ENCODE data around the gene TGFBR3L.
"Not testable (repeated sequence)": the region's sequence is repeated elsewhere in the genome, so short reads cannot be mapped to it uniquely, and the experiment has no call there.

Gene TGFBR3L

GRCh38 chr19:7917267-7918061 is 2.8 kb downstream of the TGFBR3L start:
- peak; percentile 37 for DNase-seq (ENCODE audit: low spot score)

DNA sequence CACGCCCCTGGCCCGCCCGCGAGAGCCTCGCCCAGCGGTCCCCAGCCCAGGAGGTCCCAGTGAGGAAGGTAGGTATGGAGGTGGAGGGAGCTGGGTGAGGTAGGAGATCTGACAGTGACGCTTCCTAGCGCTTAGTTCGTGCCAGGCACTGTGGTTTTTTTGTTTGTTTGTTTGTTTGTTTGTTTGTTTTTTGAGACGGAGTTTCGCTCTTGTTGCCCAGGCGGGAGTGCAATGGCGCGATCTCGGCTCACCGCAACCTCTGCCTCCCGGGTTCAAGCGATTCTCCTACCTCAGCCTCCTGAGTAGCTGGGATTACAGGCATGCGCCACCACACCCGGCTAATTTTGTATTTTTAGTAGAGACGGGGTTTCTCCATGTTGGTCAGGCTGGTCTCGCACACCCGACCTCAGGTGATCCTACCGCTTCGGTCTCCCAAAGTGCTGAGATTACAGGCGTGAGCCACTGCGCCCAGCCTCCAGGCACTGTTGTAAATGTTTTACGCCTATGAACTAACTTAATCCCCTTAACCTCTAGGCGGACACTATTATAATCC is 3.5 kb downstream of the TGFBR3L start:
- not testable (repeated sequence) for DNase-seq (ENCODE audit: low spot score)

DNA sequence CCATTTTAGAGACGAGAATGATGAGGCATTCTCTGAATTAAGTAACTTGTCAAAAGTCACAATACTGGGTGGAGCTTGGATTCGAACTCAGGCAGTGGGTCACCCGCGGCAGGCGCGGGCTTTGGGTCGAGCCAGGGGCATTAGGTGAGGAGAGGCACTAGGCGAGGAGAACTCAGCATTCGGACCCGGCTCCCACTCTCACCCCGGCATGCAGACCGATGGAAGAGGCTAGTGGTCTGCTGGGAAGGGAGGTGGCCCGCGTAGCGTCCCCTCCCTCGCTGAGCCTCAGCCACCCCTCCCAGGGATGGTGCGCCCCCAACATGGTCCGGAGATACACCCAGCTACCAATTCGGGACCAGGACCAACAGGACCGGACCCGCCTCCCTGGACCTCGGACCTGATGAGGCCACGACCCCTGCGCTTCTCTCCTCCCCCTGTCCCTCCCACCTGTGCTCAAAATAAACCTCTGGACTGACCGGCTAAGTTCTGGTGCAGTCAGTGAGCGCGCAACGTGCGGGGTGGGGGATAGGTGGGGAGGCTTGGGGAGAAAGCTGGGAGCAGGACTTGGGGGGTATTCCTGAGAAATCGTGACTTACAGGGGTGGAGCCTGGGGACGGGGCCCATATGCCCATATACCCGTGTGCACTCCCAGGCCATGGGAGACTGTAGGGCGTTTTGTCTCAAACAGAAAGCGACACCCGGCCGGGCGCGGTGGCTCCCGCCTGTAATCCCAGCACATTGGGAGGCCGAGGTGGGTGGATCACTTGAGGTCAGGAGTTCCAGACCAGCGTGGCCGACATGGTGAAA is 4.2 kb downstream of the TGFBR3L start:
- no peak for DNase-seq (ENCODE audit: low spot score)

DNA sequence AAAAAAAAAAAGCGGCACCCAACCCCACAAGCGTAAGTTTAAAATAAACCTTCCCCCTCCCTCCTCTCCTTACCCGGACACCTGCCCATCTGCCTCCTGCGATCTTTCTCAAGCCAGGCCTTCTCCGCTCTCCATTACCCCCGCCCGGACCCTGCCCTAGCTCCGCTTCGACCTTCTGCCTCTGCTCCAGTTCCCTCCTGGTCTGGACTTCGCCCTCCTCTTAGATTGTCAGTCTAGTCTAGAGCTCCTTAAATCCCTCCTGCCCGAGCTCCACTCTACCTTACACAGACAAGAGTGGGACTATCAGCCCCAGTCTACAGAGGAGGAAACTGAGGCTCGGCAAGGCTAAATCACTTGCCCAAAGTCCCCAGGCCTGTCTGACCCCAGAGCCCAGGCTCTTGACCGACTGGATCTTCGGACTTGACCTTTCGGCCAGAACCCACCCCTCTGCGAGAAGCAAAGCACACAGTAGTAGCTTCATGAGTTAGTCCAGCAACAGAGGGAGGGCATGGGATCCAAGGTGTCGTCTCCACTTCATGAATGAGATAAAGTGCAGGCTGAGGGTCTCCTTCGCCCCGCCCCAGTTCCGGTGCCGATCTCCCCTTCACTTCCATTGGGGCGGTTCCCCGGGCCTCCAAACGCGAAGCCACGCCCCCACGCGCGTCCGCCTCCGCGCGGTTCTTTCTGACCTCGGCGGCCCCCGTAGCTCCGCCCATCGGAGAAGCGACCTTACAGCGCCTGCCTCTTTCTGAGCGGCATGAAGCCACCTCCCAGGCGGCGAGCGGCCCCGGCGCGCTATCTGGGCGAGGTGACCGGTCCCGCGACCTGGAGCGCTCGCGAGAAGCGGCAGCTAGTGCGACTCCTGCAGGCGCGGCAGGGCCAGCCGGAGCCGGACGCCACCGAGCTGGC is 5.2 kb downstream of the TGFBR3L start, which contains the start of gene SNAPC2:
Gene SNAPC2 (plus strand): TSS at position 729 of the 909 bp plus-strand sequence. CDS start 29 bp downstream, at position 758.
- peak; percentile 95 for DNase-seq (ENCODE audit: low spot score)

GRCh38 chr19:7920519-7921301 is 6.1 kb downstream of the TGFBR3L start:
- peak; percentile 99 for DNase-seq (ENCODE audit: low spot score)

DNA sequence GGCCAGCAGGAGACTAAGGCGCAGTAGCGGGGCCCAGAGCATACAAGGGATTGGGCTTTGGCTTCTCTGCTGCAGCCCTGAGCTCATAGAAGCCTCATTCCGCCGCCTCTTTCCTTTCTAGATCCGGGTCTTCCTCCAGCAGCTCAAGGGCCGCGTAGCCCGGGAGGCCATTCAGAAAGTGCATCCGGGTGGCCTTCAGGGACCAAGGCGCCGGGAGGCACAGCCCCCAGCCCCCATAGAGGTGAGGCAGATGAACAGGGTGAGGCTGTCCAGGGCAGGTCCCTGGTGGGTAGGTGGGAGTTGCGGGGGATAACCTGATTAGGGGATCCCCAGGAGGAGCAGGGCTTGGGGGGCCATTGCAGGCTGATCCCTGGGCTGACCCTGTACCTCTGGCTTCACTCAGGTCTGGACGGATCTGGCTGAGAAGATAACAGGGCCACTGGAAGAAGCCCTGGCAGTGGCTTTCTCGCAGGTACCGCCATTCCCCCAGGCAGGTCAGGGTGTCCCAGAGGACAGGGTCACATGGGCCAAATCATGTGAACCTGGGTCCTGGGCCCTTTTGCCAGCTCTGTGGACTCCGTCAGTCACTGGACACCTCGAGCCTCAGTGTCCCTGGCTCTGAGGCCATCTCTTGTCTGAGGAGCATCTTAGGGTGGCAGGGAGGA is 6.8 kb downstream of the TGFBR3L start:
- no peak for DNase-seq (ENCODE audit: low spot score)

- no peak for DNase-seq (ENCODE audit: low spot score)
These were observed 7.6 kb downstream of the TGFBR3L start for GRCh38 chr19:7921967-7922835.

GRCh38 chr19:7922836-7923195 is 8.2 kb downstream of the TGFBR3L start:
- DNase-seq (ENCODE audit: low spot score) = no peak

DNA sequence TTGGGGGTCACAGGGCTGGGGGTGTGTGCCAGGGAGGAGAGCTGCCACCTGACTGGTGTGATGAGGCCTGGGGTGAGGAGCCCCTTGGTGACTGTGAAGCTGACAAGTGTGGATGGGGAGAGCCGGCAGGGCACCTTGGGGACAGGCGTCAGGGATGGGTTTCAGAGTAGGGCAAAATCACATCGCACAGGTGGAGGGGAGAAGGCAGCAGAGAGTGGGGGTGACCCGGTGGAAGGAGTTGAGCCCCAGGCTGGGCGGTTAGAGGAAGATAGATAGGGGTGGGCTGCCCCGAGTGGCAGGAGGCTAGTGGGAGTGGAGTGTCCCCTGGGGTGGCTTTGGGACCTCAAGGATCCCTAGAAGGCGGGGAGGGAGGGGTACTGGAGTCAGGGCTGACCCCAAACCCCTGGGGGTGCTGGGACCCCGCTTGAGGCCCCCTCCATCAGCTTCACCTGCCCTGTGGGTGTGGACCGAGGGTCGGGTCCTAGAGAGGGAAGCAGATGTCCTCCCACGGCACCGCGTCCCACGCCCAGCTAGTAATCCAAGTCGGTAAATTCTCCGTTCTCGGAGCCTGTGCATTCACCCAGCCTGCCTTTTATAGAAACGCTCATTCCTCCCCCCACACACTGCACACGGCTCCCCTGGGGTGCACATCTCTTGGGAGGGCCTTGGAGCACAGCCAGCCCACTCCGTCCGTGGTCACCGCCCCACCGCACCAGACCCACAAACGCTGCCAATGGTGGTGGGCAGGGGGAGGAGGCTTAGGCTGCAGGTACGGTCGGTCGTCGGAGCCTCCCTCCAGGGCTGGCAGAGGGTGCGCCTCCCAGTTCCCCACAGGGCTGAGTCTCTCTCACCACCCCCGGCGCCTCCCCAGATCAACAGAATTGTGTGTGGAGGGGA is 8.9 kb downstream of the TGFBR3L start:
- DNase-seq (ENCODE audit: low spot score) = no peak

GRCh38 chr19:7924241-7924640 is 9.6 kb downstream of the TGFBR3L start:
- DNase-seq (ENCODE audit: low spot score) = no peak

DNA sequence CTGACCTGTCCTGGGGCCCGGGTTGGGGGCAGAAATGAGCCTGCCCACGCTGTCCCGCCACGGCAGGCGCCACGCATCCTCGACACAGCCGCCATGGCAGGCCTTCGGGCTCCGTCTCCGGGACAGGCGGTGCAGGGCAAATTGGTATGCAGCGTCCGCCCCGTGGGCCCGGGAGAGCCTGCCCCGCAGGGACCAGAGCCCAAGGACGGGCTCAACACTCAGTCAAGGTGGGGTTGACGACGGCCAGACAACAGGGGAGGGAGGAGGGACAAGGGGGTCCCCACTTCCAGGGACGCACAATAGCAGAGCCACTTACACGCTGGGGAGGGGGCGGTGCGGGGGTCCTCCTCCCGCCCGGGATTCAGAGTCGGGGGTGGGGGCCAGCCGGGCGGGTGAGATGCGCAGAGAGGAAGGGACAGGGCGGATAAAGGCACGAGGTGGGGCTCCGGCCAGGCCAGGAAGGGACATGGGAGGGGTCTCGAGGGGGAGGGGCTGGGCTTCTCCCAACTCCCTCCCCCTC is 10.1 kb downstream of the TGFBR3L start:
- no peak for DNase-seq (ENCODE audit: low spot score)

- DNase-seq (ENCODE audit: low spot score) = peak; percentile 64
These were observed 10.7 kb downstream of the TGFBR3L start for GRCh38 chr19:7925171-7925851.

DNA sequence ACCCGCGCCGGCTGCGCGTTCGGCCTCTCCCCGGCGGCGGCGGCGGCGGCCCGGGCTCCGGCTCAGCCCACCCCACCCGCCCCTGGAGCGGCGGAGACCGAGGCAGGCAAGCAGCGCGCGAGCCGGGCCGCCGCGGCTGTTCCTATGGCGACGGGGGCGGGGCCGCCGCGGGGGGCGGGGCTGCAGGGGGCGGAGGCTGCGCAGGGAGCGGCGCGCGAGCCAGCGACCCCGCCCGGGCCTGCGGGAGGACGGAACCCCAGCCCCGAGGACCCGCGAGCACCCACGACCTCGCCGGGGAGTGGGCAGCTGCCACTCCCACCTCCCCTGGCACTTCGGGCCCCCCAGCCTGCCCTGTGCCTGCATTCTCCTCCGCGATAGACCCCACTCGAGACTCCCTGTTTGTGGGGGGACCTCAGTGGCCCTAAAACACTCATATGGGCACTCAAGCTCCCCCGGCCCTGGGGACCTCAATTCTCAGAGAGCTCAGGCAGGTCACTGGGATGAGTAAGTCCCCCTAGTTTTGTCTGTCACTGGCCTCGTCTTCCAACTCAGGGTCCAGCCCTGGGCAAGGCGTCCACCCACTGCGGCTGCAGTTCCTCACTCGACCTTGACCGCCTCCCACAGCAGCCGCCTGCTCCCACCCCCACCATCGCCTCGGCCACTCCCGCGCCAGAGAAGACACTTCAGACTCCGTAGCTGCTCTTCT is 11.5 kb downstream of the TGFBR3L start, which contains the start of gene CTXN1:
Gene CTXN1 (minus strand): TSS at position 115 of the 706 bp plus-strand sequence. CDS start 597 bp downstream, outside the sequence.
- peak; percentile 62 for DNase-seq (ENCODE audit: low spot score)

DNA sequence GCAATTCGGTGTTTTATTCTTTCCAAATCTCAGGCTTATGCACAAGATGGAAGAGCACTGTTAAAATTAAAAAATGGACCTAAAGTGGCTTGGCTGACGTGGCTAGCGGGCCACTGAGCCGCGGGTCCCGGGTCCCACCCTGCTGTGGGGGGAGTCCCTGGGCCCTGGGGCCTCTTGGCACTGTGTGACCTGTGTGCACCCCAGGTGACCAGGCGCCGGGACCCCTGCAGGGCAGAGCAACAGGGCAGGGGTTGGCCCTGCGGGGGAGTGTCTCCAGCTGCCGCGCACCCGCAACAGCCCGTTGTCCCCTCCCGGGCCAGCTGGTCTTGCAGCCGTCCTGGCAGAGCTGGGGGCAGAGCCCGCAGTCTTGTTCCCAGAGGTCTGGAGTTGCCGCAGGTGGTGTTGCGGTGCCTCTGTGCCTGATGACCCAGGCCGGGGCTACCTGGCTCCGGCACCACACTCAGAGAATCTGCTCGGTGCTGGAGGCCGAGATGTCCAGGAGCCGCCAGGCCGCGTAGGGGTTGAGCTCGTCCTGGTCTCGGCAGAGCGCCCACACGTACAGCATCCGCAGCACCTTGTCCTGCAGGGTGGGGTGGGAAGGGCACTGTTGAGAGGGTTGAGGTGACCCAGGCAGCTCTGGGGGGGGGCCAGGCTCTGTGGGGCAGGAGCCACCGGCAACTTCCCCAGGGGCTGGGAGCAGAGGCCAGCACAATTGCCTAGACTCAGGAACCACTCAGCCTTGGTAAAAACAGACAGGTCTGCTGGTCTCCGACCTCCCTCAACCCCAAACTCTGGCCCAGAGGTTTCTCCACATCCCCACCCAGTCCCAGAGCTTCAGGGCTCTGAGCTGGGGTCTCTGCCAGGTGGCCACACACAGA is 12.3 kb downstream of the TGFBR3L start:
- DNase-seq (ENCODE audit: low spot score) = no peak

DNA sequence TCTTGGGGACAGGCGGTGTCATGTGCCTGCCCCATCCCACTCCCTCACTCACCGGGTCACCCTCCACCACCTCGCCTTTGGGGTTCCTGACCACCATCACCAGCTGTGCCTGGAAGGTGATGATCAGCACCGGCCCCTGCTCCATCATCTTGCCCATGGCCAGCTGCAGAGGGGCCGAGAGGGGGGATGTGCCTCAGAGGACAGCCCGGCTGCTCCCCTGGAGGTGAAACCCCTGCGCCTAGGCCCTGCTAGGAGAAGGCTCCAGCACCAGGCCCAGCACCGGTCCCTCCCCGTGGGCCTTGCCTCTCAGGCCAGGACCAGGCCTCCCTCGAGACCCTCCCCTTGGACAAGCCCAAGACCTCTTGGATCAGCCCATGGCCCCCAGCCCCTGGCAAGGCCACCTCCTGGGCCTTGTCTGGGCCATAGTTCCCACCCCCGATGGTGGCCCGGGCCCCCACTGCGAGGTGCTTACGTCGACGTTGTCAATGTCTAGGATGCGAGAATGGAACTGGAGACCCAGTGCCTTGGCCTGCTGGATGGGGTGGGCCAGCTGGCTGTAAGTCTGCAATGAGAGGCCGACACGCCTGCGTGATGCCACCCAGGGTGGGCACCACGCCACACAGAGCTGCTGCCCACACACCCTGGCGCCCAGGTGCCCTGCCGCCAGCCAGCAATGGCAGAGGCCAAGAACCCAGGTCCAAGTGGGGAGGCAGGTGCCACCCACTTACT is 13.1 kb downstream of the TGFBR3L start:
- no peak for DNase-seq (ENCODE audit: low spot score)

All from CD4-positive, alpha-beta T cell treated with Interleukin-6 at 100 ng/mL for 8 hours (primary cell).